Right atrium auricular region (tissue), 2 donors: ENCODE measurements around the gene ANAPC5. TPM values are rescaled to one million over a fixed set of nuclear protein-coding genes. Genes with fewer than 3 reads are reported as not detected.

Source experiments
- DNase-seq: peaks from one replicate; pipeline ENCODE4 v3.0.0-alpha.2; 2019; ENCODE audit warnings: low spot score
- H3K27ac ChIP-seq, 2 donors: fragments of 200-600 bp; sonication (generic); 1 replicate in 1 of 2; 2 replicates in 1 of 2; pipeline ENCODE4 v1.5.1; 2016 to 2019
- H3K27me3 ChIP-seq, 2 donors: fragments of 200-600 bp; sonication (generic); one replicate each; pipeline versions ENCODE4 v1.5.1 to v1.6.0; 2017 to 2019
- H3K36me3 ChIP-seq: fragments of 200-600 bp; sonication (generic); one replicate; pipeline ENCODE4 v1.5.1; 2016
- H3K4me1 ChIP-seq, 2 donors: fragments of 200-600 bp; sonication (generic); one replicate each; pipeline versions ENCODE4 v1.5.1 to v1.6.0; 2017 to 2019
- H3K4me3 ChIP-seq, 2 donors: fragments of 200-600 bp; sonication (generic); 1 replicate in 1 of 2; 2 replicates in 1 of 2; pipeline ENCODE4 v1.5.1; 2017 to 2019; ENCODE audit warnings: mild to moderate bottlenecking in 1 of 2, moderate library complexity in 1 of 2
- H3K9me3 ChIP-seq, 2 donors: fragments of 200-600 bp; sonication (generic); one replicate each; pipeline ENCODE4 v1.5.1; 2019
- CTCF ChIP-seq, 2 donors: fragments of 200-600 bp; sonication (generic); IDR thresholded peaks; one replicate each; pipeline ENCODE4 v1.5.1; 2019; ENCODE audit warnings: antibody characterized with exemption in 2 of 2
- total RNA-seq, 2 donors: library from RNA; depleted of rRNA; stranded (reverse); fragments of >200 nt; gene quantifications; one replicate each; pipeline ENCODE4 v1.1.0, GENCODE V29; 2016

The ANAPC5 gene
- total RNA-seq, 2 donors from 2014 or later, result 54.6 to 63.1 TPM

GRCh38 chr12:121277374-121277759 is 74.8 kb downstream of the ANAPC5 start:
- Histone ChIP-seq H3K4me3 (no peak overlapping the region), H3K27ac (no peak overlapping the region), H3K4me1 (peaks cover 0 to 26% of the 10 kb centered on the region in 2 donors), H3K36me3 (peaks cover 12% of the 10 kb centered on the region), H3K27me3 (no peaks in the 10 kb centered on the region), H3K9me3 (no peaks in the 10 kb centered on the region)
- TF ChIP-seq CTCF (IDR thresholded peaks at IDR 0.05), result no peak
- no peak for DNase-seq

GRCh38 chr12:121274036-121274763 is 78.0 kb downstream of the ANAPC5 start:
- Histone ChIP-seq H3K27ac (no peak overlapping the region), H3K4me1 (peaks cover 0 to 13% of the 10 kb centered on the region in 2 donors), H3K36me3 (peaks cover 27% of the 10 kb centered on the region), H3K27me3 (no peaks in the 10 kb centered on the region), H3K4me3 (no peak overlapping the region), H3K9me3 (no peaks in the 10 kb centered on the region)
- no peak for TF ChIP-seq CTCF (IDR thresholded peaks at IDR 0.05)
- DNase-seq, result no peak

GRCh38 chr12:121273364-121273896 is 78.8 kb downstream of the ANAPC5 start:
- Histone ChIP-seq H3K4me1 (peaks cover 0 to 5% of the 10 kb centered on the region in 2 donors), H3K9me3 (no peaks in the 10 kb centered on the region), H3K27ac (no peak overlapping the region), H3K4me3 (no peak overlapping the region), H3K27me3 (no peaks in the 10 kb centered on the region), H3K36me3 (peaks cover 35% of the 10 kb centered on the region)
- DNase-seq, result no peak
- no peak for TF ChIP-seq CTCF (IDR thresholded peaks at IDR 0.05)

GRCh38 chr12:121267822-121268221 is 84.4 kb downstream of the ANAPC5 start:
- no peak overlapping the region for H3K27ac ChIP-seq
- H3K36me3 ChIP-seq, result peaks cover 42% of the 10 kb centered on the region

GRCh38 chr12:121264951-121265515 is 87.2 kb downstream of the ANAPC5 start:
- TF ChIP-seq CTCF (IDR thresholded peaks at IDR 0.05), result no peak
- no peak for DNase-seq
- H3K27ac ChIP-seq, result no peak overlapping the region
- H3K36me3 ChIP-seq, result peaks cover 39% of the 10 kb centered on the region
- no peaks in the 10 kb centered on the region for H3K9me3 ChIP-seq
- H3K4me3 ChIP-seq, result no peak overlapping the region
- H3K4me1 ChIP-seq, result no peaks in the 10 kb centered on the region
- no peaks in the 10 kb centered on the region for H3K27me3 ChIP-seq

More at GRCh38 chr12:121267822-121268221, 84.4 kb downstream of the ANAPC5 start:
- no peak for DNase-seq
- Histone ChIP-seq H3K4me1 (no peaks in the 10 kb centered on the region), H3K4me3 (no peak overlapping the region), H3K27me3 (no peaks in the 10 kb centered on the region), H3K9me3 (no peaks in the 10 kb centered on the region)
- no peak for TF ChIP-seq CTCF (IDR thresholded peaks at IDR 0.05)
